HG03025 (cell line): ENCODE results near the gene COMTD1.
"Not testable (repeated sequence)": the region's sequence is repeated elsewhere in the genome, so short reads cannot be mapped to it uniquely, and the experiment has no call there.

ENCODE experiments used
- ATAC-seq: cut with Tn5 transposase; IDR thresholded peaks from one replicate; pipeline ENCODE4 v1.9.1; 2021; ENCODE audit warnings: mild to moderate bottlenecking, moderate library complexity; ENCODE audit not compliant: unreplicated experiment, low FRiP score

COMTD1 gene

DNA sequence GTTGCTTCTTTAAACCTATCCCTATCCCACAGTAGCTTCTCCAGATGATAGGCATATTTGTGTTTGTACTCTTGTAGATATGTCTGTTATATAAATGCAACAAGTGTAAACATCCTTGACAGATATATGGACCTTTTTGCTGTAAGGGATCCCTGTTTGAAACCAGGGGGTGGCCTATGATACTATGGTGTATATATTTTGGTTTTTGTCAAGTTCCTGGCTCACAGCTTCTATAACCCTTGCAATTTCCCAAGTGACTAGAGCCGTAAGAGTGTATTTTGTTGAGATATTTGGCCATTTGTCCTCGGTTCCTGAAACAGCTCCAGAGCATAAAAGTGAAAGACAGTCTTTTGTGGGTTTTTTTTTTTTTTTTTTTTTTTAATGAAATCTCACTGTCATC is 9.7 kb downstream of the COMTD1 start:
- ATAC-seq = no peak

DNA sequence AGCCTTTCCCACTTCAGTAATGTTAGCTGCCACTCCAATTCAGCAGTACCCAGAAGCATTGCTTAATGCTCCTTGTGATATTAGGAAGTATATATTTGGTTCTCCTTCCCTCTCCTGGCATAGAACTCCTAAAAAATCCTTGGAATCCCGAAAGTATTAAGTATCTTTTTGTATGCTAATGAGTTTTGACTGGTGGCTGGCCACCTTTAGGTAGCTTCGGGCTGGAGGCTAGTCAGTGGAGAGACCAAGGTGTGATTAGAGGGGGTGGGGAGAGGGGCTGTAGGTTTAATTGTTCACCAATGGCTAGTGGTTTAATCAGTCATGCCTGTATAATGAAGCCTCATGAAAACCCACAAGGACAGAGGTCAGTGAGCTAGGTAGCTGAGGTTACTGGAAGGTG is 12.2 kb downstream of the COMTD1 start:
- ATAC-seq = no peak

DNA sequence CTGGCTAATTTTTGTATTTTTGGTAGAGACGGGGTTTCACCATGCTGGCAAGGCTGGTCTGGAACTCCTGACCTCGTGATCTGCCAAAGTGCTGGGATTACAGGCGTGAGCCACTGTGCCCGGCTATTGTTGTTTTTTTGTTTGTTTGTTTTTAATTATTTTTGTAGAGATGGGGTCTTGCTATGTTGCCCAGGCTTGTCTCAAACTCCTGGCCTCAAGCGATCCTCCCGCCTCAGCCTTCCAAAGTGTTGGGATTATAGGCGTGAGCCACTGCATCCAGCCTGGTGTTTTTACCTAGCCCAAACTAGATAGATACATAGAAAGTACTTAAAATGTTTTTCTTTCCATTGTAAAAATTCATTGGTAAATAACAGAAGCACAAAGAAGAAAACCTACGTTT is 14.3 kb downstream of the COMTD1 start:
- ATAC-seq = not testable (repeated sequence)

DNA sequence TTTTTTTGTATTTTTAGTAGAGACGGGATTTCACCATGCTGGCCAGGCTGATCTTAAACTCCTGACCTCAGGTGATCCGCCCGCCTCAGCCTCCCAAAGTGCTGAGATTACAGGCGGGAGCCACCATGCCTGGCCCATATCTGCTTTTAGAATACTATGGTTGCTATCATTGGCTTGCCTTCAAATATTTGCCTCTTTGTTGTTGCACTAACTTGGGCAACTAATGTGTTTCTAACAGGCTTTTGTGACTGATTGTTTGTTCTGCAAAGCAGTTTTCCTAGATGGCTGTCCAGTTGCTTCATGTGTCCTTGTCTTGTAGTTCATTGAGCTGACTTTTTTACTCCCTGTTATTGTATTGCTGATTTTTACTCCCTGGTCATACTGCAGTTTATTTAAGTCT is 15.5 kb downstream of the COMTD1 start:
- ATAC-seq = no peak

DNA sequence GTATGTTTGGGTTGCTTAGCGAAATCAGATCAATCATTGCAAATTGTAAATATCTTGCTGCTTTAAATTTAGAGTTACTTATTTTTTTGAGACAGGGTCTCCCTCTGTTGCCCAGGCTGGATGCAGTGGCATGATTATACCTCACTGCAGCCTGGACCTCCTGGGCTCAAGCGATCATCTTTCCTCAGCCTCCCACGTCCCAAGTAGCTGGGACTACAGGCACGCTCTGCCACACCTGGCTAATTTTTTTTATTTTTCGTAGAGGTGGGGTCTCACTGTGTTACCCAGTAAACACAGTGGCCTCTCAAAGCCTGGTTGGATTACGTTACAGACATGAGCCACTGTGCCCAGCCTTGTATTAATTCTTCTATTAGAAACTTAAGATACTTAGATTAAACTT is 23.4 kb downstream of the COMTD1 start:
- ATAC-seq = no peak

DNA sequence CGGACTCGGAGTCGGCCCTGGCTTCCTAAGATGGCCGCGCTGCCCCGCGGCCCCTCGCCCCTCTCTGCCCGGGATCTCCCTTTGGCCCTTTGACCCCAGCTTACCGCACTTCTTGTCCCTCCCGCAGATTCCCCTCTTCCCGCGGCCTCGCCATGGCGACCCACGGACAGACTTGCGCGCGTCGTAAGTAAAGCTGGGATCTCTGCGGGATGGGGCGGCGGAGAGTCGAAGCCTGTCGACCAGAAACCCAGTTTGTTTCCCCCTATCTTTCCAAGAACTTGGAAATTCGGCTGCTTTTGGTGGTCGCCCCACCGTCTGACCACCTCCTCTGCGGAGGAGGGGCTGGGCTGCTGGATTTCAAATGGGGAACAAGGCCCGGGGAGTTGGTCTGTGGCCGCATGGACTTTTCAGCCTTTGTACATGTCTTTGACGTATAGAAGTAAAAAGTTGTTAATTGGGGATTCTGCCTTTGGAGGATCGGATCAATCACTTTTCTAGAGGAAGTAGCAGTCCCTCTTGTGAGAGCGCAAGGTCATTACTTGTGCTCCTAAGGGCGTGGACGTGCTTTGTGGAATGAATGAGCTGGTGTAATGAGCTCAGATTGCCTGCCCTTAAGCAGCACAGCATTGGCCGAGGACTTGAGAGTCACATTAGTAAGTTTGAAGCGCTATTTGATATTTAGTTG is 24.6 kb downstream of the COMTD1 start:
- no peak for ATAC-seq

DNA sequence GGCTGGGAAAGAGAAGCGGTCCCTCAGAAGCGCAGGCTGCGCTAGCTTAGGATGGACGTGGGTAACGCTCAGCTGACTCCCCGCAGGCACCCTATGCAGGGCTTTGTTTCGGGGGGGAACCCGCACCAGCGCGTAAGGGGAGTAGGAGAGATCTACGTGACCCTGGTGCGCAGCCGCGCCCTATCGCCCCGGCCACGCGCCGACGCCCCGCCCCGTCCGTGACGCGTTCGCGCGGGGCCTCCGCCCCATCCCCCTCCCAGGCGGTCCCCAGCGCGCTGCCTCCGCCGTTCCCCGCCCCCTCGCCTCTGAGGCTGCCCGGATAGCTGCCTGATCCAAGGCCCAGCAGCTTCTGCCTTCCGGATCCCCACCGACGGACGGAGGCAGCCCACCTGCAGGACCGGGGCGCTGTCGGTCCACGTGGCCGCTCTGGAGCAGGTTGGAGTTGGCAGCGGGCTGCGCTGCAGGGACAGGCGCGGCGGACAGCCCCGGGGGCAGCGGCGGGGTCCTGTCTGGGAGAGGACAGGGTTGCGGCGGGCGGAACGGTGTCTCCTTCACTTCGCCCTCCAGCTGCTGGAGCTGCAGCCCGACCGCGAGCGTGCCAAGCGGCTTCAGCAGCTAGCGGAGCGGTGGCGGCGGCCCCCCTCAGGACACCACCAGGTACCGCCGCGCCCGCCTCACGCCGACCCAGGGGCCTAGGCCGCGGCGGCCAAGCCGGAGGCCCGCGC is 25.3 kb downstream of the COMTD1 start, which contains the start of gene VDAC2:
TSS of gene VDAC2 (plus strand) at position 515 of the 725 bp plus-strand sequence. CDS start 363 bp downstream, outside the sequence.
- peak; percentile 79 for ATAC-seq

DNA sequence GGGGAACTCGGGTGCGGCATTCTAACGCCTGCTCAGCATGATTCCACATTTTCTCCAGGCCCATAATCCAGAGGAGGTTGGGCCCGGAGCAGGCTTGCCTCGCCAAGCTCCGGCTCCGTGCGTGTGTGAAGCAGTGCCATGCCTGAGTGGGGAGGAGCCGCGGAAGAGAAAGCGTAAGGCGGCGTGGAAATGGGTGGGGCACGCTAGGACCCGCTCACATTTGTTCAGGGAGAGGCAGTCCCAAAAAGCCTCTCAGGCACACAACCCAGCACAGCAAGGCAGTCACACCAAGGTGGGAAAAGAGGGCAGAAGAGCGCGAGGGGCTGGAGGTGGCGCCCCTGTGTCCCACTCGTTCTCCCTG is 25.9 kb downstream of the COMTD1 start:
- peak; percentile 45 for ATAC-seq

DNA sequence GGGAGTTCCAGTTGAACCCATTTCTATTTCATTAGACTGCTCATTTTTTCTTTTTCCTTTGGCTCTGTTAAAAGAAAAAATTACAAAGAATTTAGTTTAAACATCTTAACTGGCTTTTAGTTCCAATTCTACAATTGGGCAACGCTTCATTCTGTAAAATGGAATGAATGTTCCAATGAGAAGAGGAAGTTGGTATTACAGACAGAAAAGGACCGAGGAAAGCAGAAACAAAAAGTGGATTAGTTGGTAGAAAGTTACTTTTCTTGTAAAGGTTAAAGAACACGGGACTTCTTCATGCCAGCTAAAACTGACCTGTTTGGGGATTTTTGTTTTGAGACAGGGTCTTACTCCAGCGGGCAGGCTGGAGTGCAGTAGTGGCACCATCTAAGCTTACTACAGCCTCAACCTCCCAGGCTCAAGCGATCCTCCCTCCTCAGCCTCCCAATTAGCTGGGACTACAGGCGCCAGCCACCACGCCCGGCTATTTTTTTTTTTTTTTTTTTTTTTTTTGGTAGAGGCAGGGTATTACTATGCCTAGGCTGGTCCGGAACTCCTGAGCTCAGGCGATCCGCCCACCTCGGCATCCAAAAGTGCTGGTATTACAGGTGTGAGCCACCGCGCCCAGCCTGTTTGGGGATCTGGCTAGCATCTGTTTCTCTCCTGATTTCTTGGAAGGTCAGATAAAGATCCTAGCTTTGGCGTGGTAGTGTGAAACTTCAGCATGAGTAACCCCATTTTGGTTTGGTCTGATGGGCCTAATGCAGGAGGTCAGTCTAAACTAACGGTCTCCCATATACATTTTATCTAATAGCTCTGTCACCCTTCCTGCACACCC is 26.5 kb downstream of the COMTD1 start:
- ATAC-seq = no peak

DNA sequence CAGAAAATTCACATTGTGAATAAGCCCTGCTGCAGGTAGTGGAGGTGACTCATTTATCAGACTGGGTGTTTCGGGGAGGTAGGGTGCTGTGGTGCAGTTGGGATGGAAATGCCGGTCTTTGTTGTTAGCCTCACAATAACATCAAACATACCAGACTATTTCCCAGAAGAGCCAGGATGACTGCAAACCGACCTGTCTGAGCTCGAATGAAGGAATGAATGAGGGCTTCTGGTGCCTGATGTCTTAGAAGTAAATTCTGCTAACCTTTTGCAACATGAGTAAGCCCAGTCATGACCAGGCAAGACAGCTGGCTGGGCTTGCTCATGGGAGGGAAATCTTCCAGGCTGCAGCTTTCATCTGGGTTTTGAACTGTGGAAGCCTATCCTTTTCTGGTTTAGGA is 27.6 kb downstream of the COMTD1 start:
- ATAC-seq = no peak

DNA sequence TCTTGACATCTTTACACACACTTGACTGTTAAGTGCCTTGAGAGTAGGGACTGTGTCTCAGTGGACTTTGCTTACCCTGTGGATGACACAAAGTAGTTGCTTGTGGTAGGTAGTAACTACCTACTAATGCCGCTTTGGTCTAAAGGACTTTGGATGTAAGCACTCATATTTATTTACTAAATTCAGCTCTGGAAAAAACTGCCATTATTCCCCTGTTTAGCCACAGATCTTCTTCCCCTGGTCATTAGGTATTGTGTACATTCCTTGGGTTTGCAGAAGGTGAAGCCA is 28.0 kb downstream of the COMTD1 start:
- ATAC-seq = no peak

DNA sequence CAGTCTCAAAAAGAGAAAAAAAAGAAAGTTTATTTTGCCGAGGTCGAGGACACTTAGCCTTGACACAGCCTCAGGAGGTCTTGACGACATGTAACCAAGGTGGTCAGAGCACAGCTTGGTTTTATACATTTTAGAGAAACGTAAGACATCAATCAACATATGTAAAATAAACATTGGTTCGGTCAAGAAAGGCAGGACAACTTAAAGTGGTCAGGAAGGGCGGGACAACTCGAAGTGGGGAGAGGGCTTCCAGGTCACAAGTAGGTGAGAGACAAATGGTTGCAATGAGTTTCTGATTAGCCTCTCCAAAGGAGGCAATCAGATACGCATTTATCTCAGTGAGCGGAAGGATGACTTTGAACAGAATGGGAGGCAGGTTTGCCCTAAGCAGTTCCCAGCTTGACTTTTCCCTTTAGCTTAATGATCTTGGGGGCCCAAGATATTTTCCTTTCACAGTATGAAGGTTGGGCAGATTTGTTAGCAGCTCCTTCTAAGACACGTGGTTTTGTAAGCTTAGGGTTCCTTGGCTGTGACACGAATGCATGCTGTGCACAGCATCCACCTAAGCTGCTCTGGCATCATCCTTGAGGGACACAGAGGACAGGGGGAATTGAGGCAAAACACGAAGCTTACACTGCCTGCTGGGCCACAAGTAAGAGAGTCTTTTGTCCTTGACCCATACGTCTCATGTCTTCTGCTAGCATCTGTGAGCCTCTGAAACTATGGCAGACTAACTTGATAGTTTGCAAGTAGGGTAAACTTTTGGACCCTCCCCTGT is 28.5 kb downstream of the COMTD1 start:
- no peak for ATAC-seq

DNA sequence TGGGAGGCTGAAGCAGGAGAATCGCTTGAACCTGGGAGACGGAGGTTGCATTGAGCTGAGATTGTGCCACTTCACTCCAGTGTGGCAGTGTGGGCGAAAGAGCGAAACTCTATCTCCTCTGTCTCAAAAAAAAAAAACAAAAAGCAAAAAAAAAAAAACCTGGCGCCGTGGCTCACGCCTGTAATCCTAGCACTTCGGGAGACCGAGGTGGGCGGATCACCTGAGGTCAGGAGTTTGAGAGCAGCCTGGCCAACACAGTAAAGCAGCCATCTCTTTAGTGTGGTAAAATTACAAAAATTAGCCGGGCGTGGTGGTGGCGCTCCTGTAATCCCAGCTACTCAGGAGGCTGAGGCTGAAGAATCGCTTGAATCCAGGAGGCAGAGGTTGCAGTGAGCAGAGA is 29.1 kb downstream of the COMTD1 start:
- ATAC-seq = not testable (repeated sequence)

DNA sequence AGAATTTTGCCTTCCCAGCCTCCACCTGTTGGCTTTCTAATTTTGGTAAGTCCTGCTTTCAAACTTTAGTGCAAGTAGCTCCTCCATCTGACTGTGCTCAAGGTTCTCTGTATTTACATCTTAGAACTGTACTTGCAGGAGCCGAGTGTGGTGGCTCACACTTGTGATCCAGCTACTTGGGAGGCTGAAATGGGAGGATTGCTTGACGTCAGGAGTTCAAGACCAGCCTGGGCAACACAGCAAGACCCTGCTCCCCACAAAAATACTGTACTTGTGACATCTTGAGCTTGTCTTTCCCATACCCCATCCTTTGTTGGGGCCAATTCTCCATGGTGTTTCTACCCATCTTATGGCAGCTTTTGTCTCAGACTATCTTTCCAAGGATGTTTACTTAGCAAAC is 29.8 kb downstream of the COMTD1 start:
- no peak for ATAC-seq

DNA sequence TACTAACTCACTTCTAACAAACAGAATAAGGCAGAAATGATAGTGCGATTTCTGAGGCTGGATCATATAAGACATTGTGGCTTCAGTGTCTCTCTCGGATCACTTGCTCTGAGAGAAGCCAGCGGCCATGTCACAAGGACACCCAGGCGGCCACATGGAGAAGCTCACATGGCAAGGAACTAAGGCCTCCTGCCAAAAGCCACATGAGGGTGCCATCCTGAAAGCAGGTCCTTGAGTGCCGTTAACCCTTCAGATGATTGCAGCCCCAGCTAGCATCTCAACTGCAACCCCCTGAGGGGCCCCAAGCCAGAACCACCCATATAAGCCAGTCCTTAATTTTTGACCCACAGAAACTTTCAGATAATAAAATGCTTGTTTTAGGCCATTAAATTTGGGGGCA is 32.0 kb downstream of the COMTD1 start:
- ATAC-seq = no peak

DNA sequence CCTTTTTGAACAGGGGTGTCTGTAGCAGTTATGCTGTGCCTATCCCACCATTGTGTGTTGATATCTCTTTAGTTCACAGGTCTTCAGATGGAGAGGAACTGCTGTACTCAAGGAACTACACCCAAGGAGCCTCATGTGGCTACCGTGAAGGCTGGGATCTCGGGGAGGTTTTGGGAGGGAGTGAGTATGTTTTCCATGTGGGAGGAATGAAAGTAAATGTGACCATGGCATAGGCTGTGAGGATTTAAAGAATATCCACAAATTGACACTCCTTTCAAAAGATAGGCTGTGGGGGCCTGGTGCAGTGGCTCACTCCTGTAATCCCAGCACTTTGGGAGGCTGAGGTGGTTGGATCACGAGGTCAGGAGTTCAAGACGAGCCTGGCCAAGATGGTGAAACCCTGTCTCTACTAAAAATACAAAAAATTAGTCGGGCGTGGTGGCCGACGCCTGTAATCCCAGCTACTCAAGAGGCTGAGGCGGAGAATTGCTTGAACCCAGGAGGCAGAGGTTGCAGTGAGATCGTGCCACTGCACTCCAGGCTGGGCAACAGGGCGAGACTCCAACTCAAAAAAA is 32.6 kb downstream of the COMTD1 start:
- ATAC-seq = not testable (repeated sequence)

DNA sequence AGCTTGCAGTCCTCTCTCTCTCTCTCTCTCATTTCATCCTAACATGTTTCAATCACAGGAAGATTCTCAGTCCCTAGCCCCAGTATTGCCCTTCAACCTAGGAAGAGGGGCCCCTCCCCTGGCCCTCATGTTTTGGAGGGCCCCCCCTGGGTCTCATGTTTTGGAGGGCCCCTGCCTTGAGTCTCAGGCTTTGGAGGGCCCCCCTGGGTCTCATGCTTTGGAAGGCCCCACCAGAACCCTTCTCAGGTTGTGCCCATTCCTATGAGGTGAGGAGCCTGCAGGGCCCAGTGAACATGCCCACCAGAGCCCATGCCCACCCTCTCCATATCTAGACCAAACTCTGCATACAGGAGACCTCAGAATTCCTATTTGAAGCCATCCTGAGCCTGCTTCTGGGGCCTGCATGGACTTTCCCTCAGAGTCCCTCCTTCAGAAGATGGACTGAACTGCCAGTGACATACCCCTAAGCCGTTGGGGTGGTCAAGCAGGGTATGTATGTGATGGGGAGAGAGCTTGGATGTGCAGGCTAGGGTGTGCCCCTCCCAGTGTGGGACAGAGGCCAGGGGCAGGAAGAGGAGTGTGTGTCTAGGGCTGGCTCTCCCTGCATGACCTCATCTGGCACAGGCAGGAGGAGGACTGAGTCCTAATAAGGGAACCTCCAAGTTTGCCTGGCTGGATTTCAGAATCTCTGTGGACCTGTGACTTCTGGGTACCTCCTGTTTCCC is 33.3 kb downstream of the COMTD1 start:
- no peak for ATAC-seq

DNA sequence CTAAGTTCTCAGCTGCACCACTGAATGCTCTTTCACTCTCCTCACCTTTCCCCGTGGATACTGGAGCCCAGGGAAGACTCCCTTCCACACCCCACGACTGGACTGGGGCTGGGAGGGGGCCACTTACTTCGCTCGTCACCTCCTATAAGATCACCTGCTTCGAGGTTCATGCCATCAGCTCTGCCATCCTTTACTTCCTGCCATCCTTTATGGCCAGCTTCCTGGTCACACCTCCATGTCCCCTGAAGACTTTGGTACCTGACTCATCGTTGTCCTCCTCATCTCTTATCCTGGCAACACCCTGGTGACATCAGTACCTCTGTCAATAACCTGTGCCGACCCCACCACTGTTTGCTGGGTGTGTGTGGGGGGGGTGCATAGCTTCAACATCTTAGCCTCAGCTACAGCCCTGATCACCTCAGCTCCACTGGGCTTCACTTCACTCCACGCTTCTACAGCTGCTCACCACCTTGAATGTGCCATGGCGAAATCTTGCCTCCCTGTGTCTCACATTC is 33.9 kb downstream of the COMTD1 start:
- ATAC-seq = no peak

DNA sequence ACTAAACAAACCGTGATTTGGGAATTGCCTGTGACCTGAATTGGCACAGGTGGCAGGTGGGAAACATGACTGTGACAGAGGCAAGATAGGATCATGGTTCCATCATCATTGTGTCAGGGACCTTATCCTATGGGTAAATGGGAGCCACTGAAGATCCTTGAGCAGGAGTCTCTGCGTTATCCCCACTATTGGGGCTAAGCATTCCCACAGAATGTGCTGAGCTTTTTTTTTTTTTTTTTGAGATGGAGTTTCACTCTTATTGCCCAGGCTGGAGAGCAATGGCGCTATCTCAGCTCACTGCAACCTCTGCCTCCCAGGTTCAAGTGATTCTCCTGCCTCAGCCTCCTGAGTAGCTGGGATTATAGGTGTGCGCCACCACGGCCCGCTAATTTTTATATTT is 35.8 kb downstream of the COMTD1 start:
- ATAC-seq = not testable (repeated sequence)

DNA sequence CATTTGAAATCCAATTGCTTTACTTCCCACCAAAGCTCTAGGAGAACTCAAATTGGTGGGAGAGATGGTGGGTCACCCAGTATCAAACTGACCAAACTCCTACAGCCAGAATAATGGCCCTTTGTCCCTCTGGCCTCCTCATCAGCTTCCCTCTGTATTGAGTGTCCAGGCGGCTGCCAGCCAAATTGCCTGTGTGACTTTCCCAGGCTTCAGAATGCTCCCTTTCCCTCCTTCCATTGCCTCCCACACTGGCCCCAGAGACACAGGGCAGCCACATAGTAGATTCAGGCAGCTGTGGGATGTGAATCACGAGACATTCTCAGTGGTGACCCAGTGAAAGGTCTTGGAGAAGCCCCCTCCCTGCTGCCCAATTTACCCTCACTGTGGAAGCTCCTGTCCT is 37.9 kb downstream of the COMTD1 start:
- ATAC-seq = no peak
